HG02678 (cell line): ENCODE measurements around the gene FPR2.

Experiments used
- ATAC-seq: cut with Tn5 transposase; IDR thresholded peaks from one replicate; pipeline ENCODE4 v1.9.1; 2021; ENCODE audit warnings: mild to moderate bottlenecking, moderate library complexity; ENCODE audit not compliant: unreplicated experiment

Gene FPR2

GRCh38 chr19:51781999-51782398 lies 21.0 kb downstream of the FPR2 start:
- ATAC-seq: no peak

GRCh38 chr19:51783372-51783771 lies 22.4 kb downstream of the FPR2 start:
- no peak for ATAC-seq

- ATAC-seq: no peak
Measured at GRCh38 chr19:51784109-51784785, 23.3 kb downstream of the FPR2 start.

- ATAC-seq: no peak
Measured at GRCh38 chr19:51784922-51785690, 24.1 kb downstream of the FPR2 start.

- no peak for ATAC-seq
Measured at GRCh38 chr19:51786646-51787494, 25.9 kb downstream of the FPR2 start.

- no peak for ATAC-seq
Measured at GRCh38 chr19:51788029-51788428, 27.0 kb downstream of the FPR2 start.

- no peak for ATAC-seq
Measured at GRCh38 chr19:51789061-51789795, 28.2 kb downstream of the FPR2 start.

GRCh38 chr19:51792932-51793331 lies 32.0 kb downstream of the FPR2 start:
- ATAC-seq: no peak

GRCh38 chr19:51793994-51794393 lies 33.0 kb downstream of the FPR2 start:
- no peak for ATAC-seq

GRCh38 chr19:51794885-51795490 lies 34.0 kb downstream of the FPR2 start, which contains the start of gene FPR3:
TSS of gene FPR3 (plus strand) at chr19:51795157. CDS start at chr19:51823749, 28,592 bp downstream.
- no peak for ATAC-seq

GRCh38 chr19:51796195-51796679 lies 35.3 kb downstream of the FPR2 start:
- no peak for ATAC-seq

- ATAC-seq: no peak
Measured at GRCh38 chr19:51797480-51797879, 36.5 kb downstream of the FPR2 start.

- ATAC-seq: no peak
Measured at GRCh38 chr19:51798062-51798461, 37.1 kb downstream of the FPR2 start.

GRCh38 chr19:51799034-51799773 lies 38.2 kb downstream of the FPR2 start:
- no peak for ATAC-seq

GRCh38 chr19:51799774-51800472 lies 38.9 kb downstream of the FPR2 start:
- ATAC-seq: no peak

GRCh38 chr19:51800473-51801244 lies 39.7 kb downstream of the FPR2 start:
- no peak for ATAC-seq

GRCh38 chr19:51802775-51803174 lies 41.8 kb downstream of the FPR2 start:
- ATAC-seq: no peak

GRCh38 chr19:51803519-51803918 lies 42.5 kb downstream of the FPR2 start:
- no peak for ATAC-seq
